Cardiac septum (tissue), 1 donor: ENCODE data around the gene TSSK2. TPM values are rescaled to one million over a fixed set of nuclear protein-coding genes. Genes with fewer than 3 reads are reported as not detected.

ENCODE experiments used
- DNase-seq: peaks from one replicate; pipeline ENCODE4 v3.0.0-alpha.2; 2020; ENCODE audit warnings: low spot score
- intact Hi-C: fragments of 100-400 bp; cut with DNase I; formaldehyde crosslinking; loops from one replicate; pipeline ENCODE4 v1.14.0; 2022
- total RNA-seq: library from RNA; stranded (reverse); fragmentation: NEBNext Ultra II Directional; extraction: Animal tissue kit (Norgen Biotek cat#: 25700); gene quantifications from one replicate; pipeline ENCODE4 v1.2.1, GENCODE V29; 2021
- donor health status: DM: no; HTN: no; CAD: no.

Gene TSSK2
- total RNA-seq, 1 donor from 2014 or later: not detected

GRCh38 chr22:19176175-19176643 is 45.1 kb downstream of the TSSK2 start:
- DNase-seq: no peak
- intact Hi-C loops: loop anchor here (5.0 kb wide), 3 partner anchors 54 to 271 kb away; partner anchors contain the start of genes C22orf39, CLTCL1 and DGCR2

GRCh38 chr22:19176732-19177131 is 45.6 kb downstream of the TSSK2 start:
- intact Hi-C loops: loop anchor here (5.0 kb wide), 3 partner anchors 54 to 271 kb away; partner anchors contain the start of genes C22orf39, CLTCL1 and DGCR2
- no peak for DNase-seq

GRCh38 chr22:19177164-19178064 is 46.3 kb downstream of the TSSK2 start:
- no peak for DNase-seq
- intact Hi-C loops: loop anchor here (2.0 to 5.0 kb wide), 4 partner anchors 33 to 270 kb away; partner anchors contain the start of genes C22orf39, CLTCL1, DGCR2 and ESS2

GRCh38 chr22:19178065-19178656 is 47.1 kb downstream of the TSSK2 start:
- intact Hi-C loops: loop anchor here (2.0 to 5.0 kb wide), 4 partner anchors 33 to 269 kb away; partner anchors contain the start of genes C22orf39, CLTCL1, DGCR2 and ESS2
- no peak for DNase-seq

DNA sequence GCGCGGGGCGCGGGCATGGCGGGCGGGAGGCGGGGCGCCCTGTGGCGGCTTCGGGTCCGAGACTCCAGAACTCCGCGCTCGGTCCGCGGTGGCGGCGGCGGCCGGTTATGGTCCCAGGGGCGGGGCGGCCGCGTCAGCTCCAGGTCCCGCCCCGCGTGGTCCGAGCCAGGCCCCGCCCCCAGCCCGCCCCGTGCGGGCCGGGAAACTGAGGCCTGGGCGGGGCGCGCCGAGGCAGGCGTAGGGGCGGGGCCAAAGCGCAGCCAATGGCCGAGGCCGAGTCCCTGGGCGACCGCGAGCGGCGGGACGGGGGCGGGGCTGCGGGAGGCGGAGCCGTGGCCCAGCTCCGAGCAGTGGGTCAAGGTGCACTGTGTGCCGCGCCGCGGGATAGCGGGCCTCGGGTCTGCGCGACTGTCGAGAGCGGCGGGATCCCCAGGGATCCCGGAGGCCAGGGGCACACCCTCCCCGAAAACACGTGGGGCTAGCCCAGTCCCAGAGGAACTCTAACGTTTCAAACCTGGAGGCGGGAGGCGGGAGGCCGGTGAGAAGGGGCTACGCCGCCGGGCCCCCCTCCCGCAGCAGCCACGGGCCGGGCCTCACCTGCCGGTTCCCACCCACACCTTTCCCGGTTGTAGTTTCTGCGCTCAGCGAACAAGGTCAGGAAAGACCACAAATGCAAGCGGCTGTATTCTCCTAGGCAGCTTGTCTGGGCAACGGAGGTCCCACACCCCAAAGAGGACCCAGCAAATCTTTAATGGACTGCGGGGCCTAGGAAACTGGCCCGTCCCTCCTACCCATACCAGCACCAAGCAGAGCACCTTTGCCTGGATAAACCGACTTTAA is 47.8 kb downstream of the TSSK2 start, which contains the start of gene SLC25A1:
TSS of gene SLC25A1 (minus strand) at position 80 of the 840 bp plus-strand sequence. CDS start at position 17, 63 bp downstream.
- peak; percentile 95 for DNase-seq
- intact Hi-C loops: loop anchor here (2.0 to 5.0 kb wide), 4 partner anchors 34 to 268 kb away; partner anchors contain the start of genes C22orf39, CLTCL1, DGCR2 and ESS2

- DNase-seq: no peak
- intact Hi-C loops: loop anchor here (2.0 to 5.0 kb wide), 4 partner anchors 35 to 268 kb away; partner anchors contain the start of genes C22orf39, CLTCL1, DGCR2 and ESS2
These were observed 48.5 kb downstream of the TSSK2 start for GRCh38 chr22:19179497-19180048.

DNA sequence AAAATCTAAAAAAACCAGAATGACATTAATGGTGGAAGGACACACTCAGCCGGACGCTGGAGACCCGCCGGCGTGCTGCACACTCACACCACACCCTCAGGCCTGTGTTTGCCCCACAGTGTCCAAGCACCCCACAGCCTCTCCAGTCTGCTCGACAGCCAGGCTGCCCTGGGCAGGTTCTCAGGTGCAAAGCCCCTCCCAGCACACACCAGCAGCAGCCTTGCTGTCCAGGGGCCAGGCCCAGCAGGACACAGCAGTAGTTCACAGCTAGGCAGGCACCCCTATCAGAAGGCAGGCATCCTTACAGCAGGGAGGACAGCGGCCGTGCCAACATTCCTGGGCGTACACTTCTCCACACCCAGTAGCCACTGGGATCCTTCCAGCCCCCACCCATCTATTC is 49.1 kb downstream of the TSSK2 start:
- intact Hi-C loops: no loop called here
- DNase-seq: no peak

DNA sequence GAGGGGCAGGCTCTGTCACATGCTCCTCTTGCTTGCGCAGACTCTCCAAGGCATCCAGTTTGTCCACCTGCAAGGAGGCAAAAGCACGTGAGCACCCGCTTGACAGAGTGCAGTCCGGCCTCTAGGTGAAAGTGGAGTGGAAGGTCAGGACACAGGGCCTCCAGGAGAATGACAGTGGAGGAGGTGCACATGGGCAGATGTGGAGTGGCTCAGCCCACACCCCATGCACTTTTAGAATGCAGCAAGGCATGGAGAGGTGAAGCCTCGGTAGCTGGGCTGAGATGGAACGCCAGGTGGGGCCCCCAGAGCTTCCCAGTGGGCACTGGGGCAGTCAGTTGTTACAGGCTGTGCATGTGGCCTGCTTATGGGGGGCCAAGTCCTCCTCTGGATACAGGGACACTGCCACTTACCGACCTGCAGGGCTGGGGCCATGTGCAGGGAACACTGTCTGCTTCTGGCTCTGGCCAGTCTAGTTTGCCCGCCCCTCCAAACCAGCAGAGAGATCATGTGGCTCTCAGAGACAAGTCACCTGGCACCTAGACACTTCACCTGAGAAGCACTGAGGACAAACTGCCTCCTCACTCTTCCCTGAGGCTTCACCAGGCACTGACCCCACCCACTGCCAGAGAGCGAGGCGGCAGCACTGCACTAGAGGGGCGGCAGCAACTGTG is 49.8 kb downstream of the TSSK2 start:
- no peak for DNase-seq
- intact Hi-C loops: no loop called here

DNA sequence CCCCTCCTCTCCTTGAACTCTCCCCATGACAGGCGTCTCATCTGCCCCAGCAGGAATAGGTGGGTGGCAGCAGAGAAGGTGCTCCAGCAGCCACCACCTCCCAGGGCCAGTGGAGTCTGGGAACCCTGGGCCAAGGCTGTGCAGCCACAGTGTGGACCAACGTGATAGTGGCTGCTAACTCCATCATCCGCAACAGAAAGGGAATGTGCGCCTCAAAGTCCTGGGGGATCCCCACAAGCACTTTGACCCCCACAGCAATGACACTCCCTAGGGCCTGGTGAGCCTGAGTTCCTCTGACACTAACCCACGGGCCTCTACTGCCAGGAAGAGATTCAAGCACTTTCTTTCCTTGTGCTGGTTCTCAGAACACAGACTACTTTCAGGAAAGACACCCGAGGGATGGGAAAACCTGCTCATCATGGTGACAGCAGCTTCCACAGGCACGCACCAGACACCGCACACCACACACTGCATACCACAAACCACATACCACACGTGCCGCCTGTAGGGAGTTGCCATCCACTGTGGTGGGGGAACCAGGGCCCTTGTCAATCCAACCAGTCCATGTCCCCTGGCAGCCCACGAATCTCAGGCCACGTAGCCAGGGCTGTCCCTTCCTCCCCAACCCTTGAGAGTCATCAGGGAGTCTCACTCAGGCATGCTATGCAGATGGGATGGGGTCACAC is 50.8 kb downstream of the TSSK2 start:
- no peak for DNase-seq
- intact Hi-C loops: loop anchor here (2.0 kb wide), 1 partner anchor 19 kb away; no protein-coding TSS in a partner anchor

Other genes with a start within 250 kb of the TSSK2 start
- gene DGCR6, start 225.0 kb upstream of the TSSK2 start, total RNA-seq: 7.6 TPM
- 3.0 TPM for gene PRODH, start 195.0 kb upstream of the TSSK2 start, total RNA-seq
- 35.2 TPM for gene DGCR2, start 8.9 kb upstream of the TSSK2 start, total RNA-seq
- 11.0 TPM for gene ESS2, start 13.3 kb downstream of the TSSK2 start, total RNA-seq
- not detected for gene GSC2, start 19.0 kb downstream of the TSSK2 start, total RNA-seq
- gene SLC25A1, start 47.4 kb downstream of the TSSK2 start, total RNA-seq: 22.2 TPM
- 18.0 TPM for gene CLTCL1, start 160.4 kb downstream of the TSSK2 start, total RNA-seq